SHP77 (cell line): Measurements from ENCODE around the gene WNT7A.

ENCODE experiments used
- DNase-seq, 2 experiments: peaks; one replicate each; lab custom pipeline; 2025; lab: John Stamatoyannopoulos, UW

WNT7A gene

DNA sequence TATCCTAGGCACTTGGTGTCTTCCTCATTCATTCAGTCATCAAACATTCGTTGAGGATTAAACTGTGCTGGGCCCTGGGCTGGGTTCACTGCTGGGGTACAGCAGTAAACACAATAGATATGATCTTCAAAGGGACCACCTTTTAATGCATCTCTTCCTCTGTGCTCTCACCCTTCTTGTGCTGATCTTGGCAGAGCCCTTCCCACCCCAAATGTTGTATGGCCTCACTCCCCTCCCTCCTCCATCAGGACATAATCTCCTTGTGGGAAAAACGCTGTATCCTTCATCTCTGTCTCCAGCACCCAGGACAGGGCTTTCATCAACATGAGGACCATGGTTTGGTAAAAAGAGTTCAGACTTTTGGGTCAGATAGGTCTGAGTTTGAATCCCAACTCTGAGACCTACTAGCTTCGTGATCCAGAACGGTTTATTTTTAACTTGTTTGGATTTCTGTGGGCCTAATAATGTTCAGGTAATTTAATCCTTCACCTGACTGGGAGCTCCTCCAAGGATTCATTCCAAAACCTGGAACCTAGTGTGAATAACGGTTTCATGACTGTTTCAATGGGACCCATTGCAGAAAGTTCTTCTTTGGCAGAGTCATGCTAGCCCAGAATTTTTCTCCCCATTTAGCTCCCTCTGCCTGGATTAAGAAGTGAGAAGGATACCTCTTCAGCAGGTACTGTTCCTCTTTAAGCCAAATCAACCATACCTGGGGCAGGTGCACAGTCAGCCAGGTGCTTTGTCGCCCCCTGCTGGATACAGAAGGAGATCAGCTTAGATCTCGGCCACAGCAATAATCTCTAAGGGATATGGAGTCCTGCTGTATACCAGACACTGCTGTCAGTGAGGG lies 5.2 kb upstream of the WNT7A start:
- DNase-seq, result peak; percentile 11 to 37

DNA sequence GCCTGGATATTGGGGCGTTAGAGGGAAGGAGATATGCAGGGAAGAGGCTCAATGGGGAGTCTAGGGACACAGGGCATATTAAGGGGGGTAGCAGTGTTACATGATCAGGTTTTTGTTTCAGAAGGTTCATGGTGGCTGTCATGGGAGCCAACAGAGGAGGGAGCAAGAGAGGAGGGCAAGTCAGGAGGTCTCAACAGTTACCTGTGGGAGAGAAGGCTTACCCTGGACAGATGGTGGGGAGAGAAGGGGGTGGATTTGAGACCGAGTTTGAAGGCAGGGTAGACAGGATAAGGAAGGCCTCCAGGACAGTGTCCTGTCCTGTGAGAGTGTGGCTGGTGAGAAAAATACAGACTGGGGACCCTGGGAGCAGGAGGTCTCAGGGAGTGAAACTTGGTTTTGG lies 3.8 kb upstream of the WNT7A start:
- DNase-seq, result no peak

GRCh38 chr3:13882876-13883275 lies 3.0 kb upstream of the WNT7A start:
- no peak for DNase-seq

DNA sequence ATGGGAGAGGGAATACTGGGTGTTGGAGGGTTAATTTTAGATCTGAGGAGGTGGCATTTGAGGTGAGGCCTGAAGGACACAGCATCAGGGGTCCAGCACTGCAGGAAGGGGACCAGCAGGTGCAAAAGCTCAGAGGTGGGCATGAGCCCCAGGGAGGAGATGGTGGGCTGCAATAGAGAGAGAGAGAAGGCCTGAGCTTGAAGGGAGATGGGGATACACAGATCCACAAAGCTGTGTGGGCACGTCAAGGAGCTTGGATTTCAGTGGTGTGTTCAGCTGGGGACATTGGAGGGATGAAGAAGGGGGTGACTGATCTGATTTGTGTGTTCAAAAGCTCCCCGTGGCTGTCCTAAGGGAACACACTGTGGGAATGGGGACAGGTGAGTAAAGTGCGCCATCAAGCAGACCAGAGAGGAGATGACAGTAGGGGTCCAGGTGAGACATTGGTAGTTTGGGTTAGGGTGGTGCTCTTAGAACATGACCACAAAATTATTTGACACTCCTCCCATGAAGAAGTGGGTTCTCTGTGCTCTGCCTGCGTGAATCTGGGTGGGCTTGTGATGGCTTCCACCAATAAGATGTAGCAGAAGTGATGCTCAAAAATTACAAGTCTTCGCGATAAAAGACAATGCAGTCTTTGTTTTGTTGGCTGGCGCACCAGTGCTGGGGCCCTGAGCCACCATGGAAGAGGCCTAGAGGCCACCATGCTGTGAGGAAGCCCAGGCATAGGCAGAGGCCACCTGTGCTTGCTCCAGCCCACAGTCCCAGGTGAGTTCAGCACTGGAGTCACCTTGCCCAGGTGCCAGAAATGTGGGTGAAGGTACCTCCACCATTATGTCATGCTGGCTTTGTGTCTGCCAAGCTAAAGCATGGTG lies 1.9 kb upstream of the WNT7A start:
- DNase-seq, result no peak

GRCh38 chr3:13880811-13881156 lies 913 bp upstream of the WNT7A start:
- DNase-seq, result no peak

DNA sequence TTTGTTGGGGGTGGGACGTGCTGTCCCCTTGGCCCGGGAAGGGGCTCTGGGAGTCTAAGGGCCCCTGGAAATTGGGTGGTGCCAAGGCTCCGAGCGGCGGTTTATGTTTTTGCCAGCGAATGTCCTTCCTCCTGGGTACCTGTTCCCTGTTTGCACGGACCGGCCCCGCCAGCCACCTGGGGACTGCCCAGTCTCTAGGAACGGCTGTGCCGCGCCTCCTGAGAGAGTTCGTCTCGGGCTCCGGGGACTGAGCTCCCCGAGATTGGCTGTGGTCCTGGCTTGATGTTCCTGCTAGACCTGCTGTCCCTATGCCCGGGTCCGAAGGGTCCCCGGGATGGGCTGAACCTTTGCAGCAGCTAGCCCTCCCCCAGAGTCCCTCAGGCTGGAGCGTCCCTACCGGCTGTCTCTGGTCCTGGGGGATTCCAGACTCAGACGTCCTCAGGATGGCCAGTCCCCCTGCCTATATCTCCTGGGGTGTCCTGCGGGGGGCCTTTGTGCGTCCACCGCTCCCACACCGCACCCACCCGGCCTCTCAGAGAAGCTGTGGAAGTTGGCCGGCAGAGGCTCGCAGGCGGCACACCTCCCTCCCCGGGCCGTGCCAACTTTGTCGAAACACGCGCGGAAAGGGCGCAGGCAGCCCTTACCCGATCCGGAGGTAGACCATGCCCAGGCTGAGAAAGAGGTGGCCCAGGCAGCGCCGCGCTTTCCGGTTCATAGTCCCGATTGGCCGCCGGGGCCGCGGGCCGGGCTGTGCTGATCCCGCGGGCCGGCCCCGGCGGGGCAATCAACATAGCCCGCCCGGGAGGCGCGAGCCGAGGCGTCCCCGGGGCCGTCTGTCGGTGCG lies 547 bp downstream of the WNT7A start:
- DNase-seq, result no peak

- no peak for DNase-seq
These were observed 1.4 kb downstream of the WNT7A start for GRCh38 chr3:13878281-13879101.

GRCh38 chr3:13877911-13878280 lies 2.0 kb downstream of the WNT7A start:
- DNase-seq, result no peak

DNA sequence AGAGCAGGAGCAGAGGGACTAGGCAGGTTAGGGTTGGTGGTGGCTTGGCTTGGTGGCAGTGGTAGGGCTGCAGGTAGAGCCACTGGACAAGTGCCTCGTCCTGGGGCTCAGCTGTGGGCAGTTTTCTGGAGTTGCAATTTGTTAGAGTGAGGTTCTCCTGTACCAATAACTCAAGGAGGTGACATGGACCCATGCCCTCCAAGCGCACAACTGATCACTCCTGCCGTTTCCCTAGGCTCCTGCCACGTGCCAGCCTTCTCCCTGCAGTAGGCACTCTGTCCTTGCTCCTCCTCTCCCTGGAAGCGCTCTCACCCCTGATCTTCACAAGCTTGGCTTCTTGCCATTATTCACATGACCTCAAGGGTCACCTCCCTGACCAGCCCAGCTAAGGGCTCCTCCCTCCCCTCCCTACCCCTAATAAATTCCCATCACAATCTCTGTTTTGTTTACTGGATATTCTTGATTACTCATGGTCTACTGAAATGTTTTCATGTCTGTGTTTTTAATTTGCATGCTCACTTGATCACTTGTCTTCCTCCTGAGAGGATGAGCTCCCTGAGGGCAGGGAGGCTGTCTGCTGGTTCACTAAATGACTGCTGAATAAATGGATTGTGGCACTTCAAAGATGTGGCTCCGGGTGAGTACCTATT lies 3.3 kb downstream of the WNT7A start:
- no peak for DNase-seq

DNA sequence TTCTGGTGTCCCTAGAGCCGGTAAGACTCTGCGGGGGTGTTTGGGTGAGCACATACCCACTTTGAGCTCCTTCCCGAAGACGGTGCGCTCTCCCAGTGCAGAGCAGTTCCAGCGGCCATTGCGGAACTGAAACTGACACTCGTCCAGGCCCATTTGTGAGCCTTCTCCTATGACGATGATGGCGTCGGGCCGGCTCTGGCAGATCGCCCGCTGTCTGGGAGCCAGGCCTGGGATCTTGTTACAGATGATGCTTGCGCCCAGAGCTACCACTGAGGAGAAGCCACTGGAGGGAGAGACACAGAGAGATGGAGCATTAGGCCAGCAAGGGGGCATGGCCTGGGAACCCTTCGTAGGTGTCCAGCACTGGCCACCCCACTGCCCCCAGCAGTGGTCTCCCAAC lies 5.0 kb downstream of the WNT7A start:
- DNase-seq, result no peak

GRCh38 chr3:13873818-13874217 lies 6.1 kb downstream of the WNT7A start:
- no peak for DNase-seq

GRCh38 chr3:13872451-13872850 lies 7.4 kb downstream of the WNT7A start:
- no peak for DNase-seq

- DNase-seq, result no peak
These were observed 8.1 kb downstream of the WNT7A start for GRCh38 chr3:13871791-13872190.

DNA sequence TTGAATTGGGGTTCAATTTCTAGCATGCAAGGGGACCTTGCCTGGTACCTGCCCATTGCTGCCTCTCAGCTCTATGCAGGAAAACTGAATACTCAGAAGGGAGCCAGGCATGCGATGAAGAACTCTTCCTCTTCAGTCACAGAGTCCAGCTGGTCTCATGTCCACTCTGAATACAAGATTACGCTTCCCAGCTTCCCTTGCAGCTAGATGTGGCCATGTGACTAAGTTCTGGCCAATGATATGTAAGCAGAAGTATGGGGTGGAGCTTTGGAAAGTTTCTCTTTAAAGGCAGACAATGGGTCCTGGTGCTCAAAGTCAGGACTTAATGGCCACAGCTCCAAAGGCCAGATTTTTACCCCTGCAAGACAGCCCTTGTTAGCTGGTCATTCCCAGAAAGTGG lies 9.0 kb downstream of the WNT7A start:
- no peak for DNase-seq

DNA sequence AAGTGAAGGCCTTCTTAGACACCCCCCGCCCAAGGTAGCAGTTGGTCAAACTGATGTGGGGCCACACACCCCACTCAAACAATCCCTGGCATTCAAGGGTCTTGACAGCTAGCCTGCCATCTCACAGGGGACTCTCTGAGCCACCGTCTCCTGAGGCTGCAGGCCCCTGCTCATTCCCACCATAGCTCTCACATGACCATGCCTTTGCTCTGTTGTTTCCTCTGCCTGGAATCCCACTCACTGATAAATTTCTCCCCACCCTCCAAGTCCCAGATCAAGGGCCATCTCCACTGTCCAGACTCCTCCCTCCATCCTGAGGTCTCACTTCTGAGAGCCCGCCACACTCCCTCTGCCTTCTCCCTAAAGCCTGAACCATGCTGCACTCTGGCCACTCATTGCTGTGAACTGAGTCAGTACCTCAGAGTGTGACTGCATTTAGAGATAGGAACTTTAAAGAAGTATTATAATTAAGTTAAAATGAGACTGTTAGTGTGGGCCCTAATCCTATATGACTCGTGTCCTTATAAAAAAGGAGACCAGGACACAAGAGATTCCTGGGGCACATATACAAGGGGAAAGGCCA lies 10.0 kb downstream of the WNT7A start:
- no peak for DNase-seq

DNA sequence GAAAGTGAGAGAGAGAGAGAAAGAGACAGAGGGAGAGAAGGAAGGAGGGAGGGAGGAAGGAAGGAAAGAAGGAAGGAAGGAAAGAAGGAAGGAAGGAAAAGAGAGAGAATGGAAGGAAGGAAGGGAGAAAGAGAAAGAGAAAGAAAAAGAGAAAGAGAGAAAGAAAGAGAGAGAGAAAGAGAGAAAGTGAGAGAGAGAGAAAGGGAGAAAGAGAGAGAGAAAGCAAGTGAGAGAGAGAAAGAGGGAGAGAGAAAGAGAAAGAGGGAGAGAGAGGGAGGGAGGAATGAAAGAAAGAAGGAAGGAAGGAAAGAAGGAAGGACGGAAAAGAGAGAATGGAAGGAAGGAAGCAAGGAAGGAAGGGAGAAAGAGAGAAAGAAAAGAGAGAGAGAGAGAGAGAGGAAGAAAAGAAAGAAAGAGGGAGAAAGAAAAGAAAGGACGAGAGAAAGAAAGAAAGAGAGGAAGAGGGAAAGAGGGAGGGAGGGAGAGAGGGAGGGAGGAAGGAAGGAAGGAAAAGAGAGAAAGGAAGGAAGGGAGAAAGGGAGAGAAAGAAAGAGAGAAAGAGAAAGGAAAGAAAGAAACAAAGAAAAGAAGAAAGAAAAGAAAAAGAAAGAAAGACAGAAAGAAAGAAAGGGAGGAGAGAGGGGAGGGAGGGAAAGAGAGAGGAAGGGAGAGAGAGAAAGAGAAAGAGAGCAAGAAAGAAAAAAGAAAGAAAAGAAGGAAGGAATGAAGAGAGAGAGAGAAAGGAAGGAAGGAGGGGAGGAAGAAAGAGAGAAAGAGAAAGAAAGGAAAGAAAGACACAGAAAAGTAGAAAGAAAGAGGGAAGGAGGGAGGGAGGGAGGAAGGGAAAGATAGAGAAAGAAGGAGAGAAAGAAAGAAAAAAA lies 10.8 kb downstream of the WNT7A start:
- no peak for DNase-seq

DNA sequence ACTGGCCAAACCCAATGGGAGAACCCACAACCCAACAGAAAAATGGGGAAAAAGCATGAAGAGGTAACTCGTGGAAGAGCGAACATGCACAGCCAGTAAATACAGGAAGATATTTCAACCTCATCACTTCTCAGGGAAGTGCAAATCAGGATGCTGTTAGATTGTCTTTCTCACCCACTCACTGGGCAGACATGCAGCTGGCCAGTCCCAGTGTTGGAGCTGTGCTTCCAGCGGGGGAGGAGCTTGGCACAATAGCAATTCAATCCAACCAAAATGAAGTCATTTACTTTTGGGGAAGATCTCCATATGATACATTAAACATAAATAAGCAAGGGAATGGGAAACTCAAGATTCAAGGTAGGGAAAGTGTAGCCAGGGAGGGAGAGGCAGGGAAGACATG lies 12.1 kb downstream of the WNT7A start:
- DNase-seq, result no peak

GRCh38 chr3:13866041-13866965 lies 13.6 kb downstream of the WNT7A start:
- DNase-seq, result no peak

GRCh38 chr3:13865581-13865980 lies 14.3 kb downstream of the WNT7A start:
- no peak for DNase-seq
